AG10803 (cell line): ENCODE measurements around the gene MMP14.
"Not testable (repeated sequence)": the region's sequence is repeated elsewhere in the genome, so short reads cannot be mapped to it uniquely, and the experiment has no call there.

Experiments
- DNase-seq: peaks from one replicate; pipeline ENCODE4 v3.0.0; 2010; ENCODE audit warnings: low read depth
- H3K4me3 ChIP-seq: 2 replicates; pipeline ENCODE4 v1.5.1; 2011; ENCODE audit warnings: mild to moderate bottlenecking, low read length, control low read depth
- TF ChIP-seq, protein P1 (sequence below): conservative IDR thresholded peaks from 2 replicates; pipeline ENCODE4 v1.5.1; 2011; ENCODE audit warnings: mild to moderate bottlenecking, low read length, control low read depth, inconsistent platforms

MMP14 gene

DNA sequence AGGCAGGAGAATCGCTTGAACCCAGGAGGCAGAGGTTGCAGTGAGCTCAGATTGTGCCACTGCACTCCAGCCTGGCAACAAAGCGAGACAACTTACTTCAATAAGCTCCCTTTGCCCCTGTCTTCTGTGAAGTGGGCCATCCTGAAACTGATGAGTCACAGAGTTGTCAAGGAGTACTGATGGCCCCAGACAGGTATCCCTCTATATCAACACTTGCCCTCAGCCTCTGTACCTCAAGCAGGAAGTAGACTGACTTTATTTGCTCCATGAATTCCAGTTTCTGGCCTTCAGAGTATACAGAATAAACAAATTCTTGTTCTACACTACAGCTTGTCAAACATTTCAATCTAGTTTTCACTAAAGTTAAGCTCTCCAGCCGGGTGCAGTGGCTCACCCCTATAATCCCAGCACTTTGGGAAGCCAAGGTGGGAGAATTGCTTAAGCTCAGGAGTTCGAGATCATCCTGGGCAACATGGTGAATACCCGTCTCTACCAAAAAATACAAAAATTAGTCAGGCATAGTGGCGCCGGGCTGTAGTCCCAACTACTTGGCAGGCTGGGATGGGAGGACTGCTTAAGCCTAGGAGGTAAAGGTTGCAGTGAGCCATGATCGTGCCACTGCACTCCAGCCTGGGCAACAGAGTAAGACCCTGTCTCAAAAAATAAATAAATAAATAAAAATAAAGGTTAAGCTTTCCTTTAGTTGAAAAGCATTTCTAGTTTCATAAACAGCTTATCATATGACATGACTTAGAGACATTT is 18.8 kb downstream of the MMP14 start:
- no peak overlapping the region for H3K4me3 ChIP-seq
- TF ChIP-seq, protein P1, sequence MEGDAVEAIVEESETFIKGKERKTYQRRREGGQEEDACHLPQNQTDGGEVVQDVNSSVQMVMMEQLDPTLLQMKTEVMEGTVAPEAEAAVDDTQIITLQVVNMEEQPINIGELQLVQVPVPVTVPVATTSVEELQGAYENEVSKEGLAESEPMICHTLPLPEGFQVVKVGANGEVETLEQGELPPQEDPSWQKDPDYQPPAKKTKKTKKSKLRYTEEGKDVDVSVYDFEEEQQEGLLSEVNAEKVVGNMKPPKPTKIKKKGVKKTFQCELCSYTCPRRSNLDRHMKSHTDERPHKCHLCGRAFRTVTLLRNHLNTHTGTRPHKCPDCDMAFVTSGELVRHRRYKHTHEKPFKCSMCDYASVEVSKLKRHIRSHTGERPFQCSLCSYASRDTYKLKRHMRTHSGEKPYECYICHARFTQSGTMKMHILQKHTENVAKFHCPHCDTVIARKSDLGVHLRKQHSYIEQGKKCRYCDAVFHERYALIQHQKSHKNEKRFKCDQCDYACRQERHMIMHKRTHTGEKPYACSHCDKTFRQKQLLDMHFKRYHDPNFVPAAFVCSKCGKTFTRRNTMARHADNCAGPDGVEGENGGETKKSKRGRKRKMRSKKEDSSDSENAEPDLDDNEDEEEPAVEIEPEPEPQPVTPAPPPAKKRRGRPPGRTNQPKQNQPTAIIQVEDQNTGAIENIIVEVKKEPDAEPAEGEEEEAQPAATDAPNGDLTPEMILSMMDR = no peak
- DNase-seq = no peak

DNA sequence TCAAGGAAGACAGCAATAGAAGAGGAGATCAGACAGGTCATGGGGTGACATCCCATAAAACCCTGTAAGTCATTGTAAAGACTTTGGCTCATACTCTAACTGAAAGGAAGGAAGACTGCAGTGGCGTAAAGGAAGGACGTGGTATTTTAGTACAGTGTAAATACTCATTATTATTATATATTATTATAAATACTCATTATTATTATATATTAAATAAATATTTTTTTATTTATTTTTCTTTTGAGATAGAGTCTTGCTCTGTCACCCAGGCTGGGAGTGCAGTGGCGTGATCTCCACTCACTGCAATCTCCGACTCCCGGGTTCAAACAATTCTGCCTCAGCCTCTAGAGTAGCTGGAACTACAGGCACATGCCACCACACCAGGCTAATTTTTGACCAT is 20.0 kb downstream of the MMP14 start:
- TF ChIP-seq, protein P1 = no peak
- H3K4me3 ChIP-seq = no peak overlapping the region
- no peak for DNase-seq

DNA sequence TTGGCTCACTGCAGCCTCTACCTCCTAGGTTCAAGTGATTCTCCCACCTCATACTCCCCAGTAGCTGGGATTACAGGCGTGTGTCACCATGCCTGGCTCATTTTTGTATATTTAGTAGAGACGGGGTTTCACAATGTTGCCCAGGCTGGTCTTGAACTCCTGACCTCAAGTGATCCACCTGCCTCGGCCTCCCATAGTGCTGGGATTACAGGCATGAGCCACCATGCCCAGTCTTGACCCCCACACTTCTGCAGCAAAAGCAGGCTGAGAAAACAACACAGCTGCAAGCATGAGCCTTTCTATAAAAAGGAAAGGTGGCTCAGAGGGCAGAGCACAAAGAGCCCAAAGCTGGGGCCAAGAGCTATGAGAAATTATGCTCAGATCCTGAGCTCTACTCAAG is 24.0 kb downstream of the MMP14 start:
- not testable (repeated sequence) for DNase-seq, H3K4me3 ChIP-seq

DNA sequence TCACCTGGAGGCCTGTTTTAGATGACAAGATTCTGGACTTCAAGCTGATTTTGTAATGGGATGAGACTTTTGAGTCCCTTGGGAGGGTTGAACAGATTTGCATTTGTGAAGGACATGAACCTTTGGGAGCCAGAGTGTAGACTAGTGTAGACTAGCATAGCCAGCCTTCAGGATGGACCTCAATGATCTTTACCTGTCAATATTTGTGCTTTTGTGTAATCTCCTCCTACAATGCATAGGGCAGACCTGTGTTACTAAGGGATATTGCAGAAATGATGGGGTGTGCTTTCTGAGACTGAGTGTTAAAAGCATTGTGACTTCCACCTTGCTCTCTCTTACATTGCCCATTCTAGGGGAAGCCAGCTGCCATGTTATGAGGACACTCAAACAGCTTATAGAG is 25.3 kb downstream of the MMP14 start:
- DNase-seq = no peak
- TF ChIP-seq, protein P1 = no peak
- H3K4me3 ChIP-seq = no peak overlapping the region

DNA sequence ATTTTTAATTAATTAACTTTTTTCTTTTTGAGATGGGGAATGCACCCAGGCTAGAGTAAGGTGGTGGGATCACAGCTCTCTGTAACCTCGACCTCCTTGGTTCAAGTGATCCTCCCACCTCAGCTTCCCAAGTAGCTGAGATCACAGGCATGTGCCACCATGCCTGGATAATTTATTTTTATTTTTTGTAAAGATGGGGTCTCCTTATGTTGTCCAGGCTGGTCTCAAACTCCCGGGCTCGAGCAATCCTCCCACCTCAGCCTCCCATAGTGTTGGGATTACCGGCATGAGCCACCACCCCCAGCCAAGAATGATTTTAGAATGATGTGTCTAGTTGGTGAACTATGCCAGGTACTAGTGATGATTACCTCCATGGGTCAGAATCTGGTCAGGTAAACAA is 28.6 kb downstream of the MMP14 start:
- no peak overlapping the region for H3K4me3 ChIP-seq
- no peak for DNase-seq
- TF ChIP-seq, protein P1 = no peak

DNA sequence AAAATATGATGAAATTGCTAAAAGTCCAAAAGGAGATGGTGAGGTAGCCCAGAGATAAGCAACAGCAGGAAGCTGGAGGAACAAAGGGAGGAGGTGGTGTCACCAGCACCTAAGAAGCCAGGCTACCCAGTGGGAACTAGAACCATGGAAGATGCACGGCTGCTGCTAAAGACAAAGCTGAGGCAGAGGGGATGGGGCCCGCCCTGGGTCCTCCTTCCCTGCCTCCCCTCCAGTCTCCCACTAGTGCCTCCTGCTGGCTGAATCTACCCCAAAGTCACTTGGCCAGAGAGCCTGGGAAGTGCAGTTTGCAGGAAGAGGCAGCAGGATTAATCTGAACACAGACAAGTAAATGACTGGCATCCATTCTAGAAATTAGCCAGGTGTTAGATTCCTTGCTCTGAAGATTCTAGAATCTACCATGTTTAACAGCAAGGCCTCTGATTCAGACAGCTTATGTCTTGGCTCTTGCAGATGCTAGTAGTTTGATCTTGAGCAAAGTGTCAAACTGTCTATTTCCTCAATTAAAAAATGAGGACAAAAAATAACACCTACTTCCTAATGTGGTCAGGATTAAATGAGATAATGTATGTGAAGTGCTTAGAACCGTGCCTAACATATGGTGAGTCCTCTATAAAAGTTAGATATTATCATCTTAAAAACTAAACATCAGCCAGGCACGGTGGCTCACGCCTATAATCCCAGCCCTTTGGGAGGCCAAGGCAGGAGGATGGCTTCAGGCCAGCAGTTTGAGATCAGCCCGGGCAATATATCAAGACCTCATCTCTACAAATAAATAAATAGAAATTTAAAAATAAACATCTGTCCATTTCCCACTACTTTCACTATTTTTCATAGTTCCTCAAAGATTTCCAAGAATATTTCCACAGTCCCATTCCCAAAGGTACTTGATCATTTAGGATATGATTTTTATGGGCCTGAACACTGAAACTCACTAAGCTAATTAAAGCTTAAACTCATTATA is 29.3 kb downstream of the MMP14 start:
- TF ChIP-seq, protein P1 = peak; percentile 19
- no peak overlapping the region for H3K4me3 ChIP-seq
- DNase-seq = no peak

DNA sequence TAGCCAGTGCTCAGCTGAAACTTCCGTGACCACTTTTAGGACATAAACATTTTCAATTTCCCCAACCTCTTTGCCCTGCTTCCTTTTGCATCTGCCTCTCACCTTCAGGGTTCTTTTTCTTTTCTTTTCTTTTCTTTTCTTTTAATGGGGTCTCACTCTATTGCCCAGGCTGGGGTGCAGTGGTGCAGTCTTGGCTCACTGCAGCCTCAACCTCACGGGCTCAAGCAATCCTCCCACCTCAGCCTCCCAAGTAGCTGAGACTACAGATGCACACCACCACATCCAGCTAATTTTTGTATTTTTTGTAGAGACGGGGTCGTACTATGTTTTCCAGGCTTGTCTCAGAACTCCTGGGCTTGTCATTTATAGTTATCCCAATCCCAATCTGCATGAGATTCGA is 30.5 kb downstream of the MMP14 start:
- no peak for DNase-seq
- TF ChIP-seq, protein P1 = no peak
- no peak overlapping the region for H3K4me3 ChIP-seq
